Panc1 (cell line): ENCODE data around the gene TNNT3. TPM values are rescaled to one million over a fixed set of nuclear protein-coding genes. Genes with fewer than 3 reads are reported as not detected.

Source experiments
- ATAC-seq: fragments of 200-7000 bp; cut with Tn5 transposase; 2 replicates; pipeline ENCODE4 v1.9.1; 2020; ENCODE audit warnings: mild to moderate bottlenecking, moderate library complexity
- BruUV-seq: library from RNA; stranded (reverse); fragments of 400-500 nt; replicated peaks from 2 replicates; lab custom pipeline; 2021; lab: Mats Ljungman, UMichigan
- CTCF ChIA-PET: fragments of 300-600 bp; sonication (Branson Sonifier 250); formaldehyde crosslinking; loops from one replicate; lab custom pipeline; 2022; ENCODE audit warnings: antibody characterized with exemption; lab: Charles Lee
- POLR2A ChIA-PET: fragments of 300-600 bp; sonication (Branson Sonifier 250); formaldehyde crosslinking; loops from one replicate; lab custom pipeline; 2022; ENCODE audit warnings: antibody characterized with exemption; lab: Charles Lee
- DNase-seq: peaks from one replicate; pipeline ENCODE4 v3.0.0-alpha.2; 2010; ENCODE audit warnings: low read depth, low spot score
- H3K27ac ChIP-seq: 2 replicates; pipeline ENCODE4 v1.5.1; 2011; ENCODE audit warnings: mild to moderate bottlenecking, low read length, inconsistent platforms
- H3K27me3 ChIP-seq: fragments of 200-500 bp; sonication (Bioruptor generic); 2 replicates; pipeline ENCODE4 v1.6.0; 2014; ENCODE audit warnings: low read length, inconsistent platforms; ENCODE audit not compliant: control insufficient read depth, insufficient read depth
- H3K36me3 ChIP-seq: fragments of 200-500 bp; sonication (Bioruptor generic); 2 replicates; pipeline ENCODE4 v1.5.1; 2014; ENCODE audit warnings: inconsistent platforms, mild to moderate bottlenecking, low read length, moderate library complexity; ENCODE audit not compliant: control insufficient read depth, insufficient read depth
- H3K4me1 ChIP-seq: 2 replicates; pipeline ENCODE4 v1.5.1; 2011; ENCODE audit warnings: inconsistent platforms, mild to moderate bottlenecking, low read length, moderate library complexity; ENCODE audit not compliant: control insufficient read depth, insufficient read depth
- H3K4me3 ChIP-seq, 2 experiments: 2 replicates each; pipeline ENCODE4 v1.5.1; 2011 to 2012; ENCODE audit warnings: low read depth in 2 of 2, low read length in 2 of 2, mild to moderate bottlenecking in 2 of 2, inconsistent platforms in 1 of 2, moderate library complexity in 1 of 2
- H3K9me3 ChIP-seq: fragments of 200-500 bp; sonication (Bioruptor generic); 2 replicates; pipeline ENCODE4 v1.5.1; 2014; ENCODE audit warnings: low read depth, mild to moderate bottlenecking, inconsistent platforms, low read length, moderate library complexity; ENCODE audit not compliant: control insufficient read depth, insufficient read depth
- POLR2AphosphoS5 ChIP-seq: IDR thresholded peaks from 2 replicates; pipeline ENCODE4 v1.6.1; 2012; ENCODE audit warnings: mild to moderate bottlenecking, low read depth, low read length, moderate library complexity
- SIN3A ChIP-seq: IDR thresholded peaks from 2 replicates; pipeline ENCODE4 v1.6.1; 2012; ENCODE audit warnings: low read depth, mild to moderate bottlenecking, low read length, moderate library complexity, borderline replicate concordance; ENCODE audit not compliant: insufficient read depth
- TCF7L2 ChIP-seq: IDR thresholded peaks from 2 replicates; pipeline ENCODE4 v1.6.1; 2011; ENCODE audit warnings: mild to moderate bottlenecking, low read depth, low read length, inconsistent platforms
- in situ Hi-C: cut with HindIII; loops from 2 replicates; pipeline ENCODE4 v1.10.0; 2016; ENCODE audit warnings: low sequenced_read_pairs, low pct_unique_long_range_greater_than_20kb
- intact Hi-C: fragments of 100-400 bp; cut with micrococcal nuclease; formaldehyde crosslinking; loops from one replicate; pipeline ENCODE4 v1.10.0; 2022; ENCODE audit not compliant: unreplicated experiment
- total RNA-seq: library from RNA; stranded (reverse); gene quantifications from one replicate; pipeline ENCODE4 v1.2.1, GENCODE V29; 2021; ENCODE audit not compliant: unreplicated experiment
- TF ChIP-seq, protein P1 (sequence below), 2 experiments: IDR thresholded peaks; 2 replicates each; pipeline ENCODE4 v1.6.1; 2011 to 2012; ENCODE audit warnings: low read depth in 2 of 2, control low read depth in 1 of 2, low read length in 1 of 2, mild to moderate bottlenecking in 1 of 2, moderate library complexity in 1 of 2; ENCODE audit not compliant: insufficient read depth in 1 of 2
- TF ChIP-seq, protein P2 (sequence below): fragments of 450-650 bp; IDR thresholded peaks from 2 replicates; pipeline ENCODE4 v1.5.1; 2017; ENCODE audit warnings: mild to moderate bottlenecking

Gene TNNT3
- total RNA-seq, 1 experiment from 2014 or later, result 0.41 TPM

GRCh38 chr11:1935156-1936071 lies 15.9 kb downstream of the TNNT3 start:
- POLR2A ChIA-PET, result interaction anchor here (0.6 kb wide), 1 partner anchor 201 kb away, joined by 19 read pairs; no protein-coding TSS in a partner anchor
- DNase-seq, result no peak
- Histone ChIP-seq H3K4me1 (no peaks in the 10 kb centered on the region; the same call in 1 of the 2 replicates), H3K36me3 (no peaks in the 10 kb centered on the region), H3K27me3 (no peaks in the 10 kb centered on the region), H3K4me3 (no peak overlapping the region), H3K9me3 (no peaks in the 10 kb centered on the region), H3K27ac (no peak overlapping the region)
- intact Hi-C loops (loop anchor here (2.0 kb wide), 1 partner anchor 25 kb away; no protein-coding TSS in a partner anchor), in situ Hi-C loops (no loop called here)
- no peak for ATAC-seq
- CTCF ChIA-PET, result interaction anchor here (1.0 kb wide), 1 partner anchor 59 kb away, joined by 3 read pairs; no protein-coding TSS in a partner anchor
- TF ChIP-seq, protein P1, sequence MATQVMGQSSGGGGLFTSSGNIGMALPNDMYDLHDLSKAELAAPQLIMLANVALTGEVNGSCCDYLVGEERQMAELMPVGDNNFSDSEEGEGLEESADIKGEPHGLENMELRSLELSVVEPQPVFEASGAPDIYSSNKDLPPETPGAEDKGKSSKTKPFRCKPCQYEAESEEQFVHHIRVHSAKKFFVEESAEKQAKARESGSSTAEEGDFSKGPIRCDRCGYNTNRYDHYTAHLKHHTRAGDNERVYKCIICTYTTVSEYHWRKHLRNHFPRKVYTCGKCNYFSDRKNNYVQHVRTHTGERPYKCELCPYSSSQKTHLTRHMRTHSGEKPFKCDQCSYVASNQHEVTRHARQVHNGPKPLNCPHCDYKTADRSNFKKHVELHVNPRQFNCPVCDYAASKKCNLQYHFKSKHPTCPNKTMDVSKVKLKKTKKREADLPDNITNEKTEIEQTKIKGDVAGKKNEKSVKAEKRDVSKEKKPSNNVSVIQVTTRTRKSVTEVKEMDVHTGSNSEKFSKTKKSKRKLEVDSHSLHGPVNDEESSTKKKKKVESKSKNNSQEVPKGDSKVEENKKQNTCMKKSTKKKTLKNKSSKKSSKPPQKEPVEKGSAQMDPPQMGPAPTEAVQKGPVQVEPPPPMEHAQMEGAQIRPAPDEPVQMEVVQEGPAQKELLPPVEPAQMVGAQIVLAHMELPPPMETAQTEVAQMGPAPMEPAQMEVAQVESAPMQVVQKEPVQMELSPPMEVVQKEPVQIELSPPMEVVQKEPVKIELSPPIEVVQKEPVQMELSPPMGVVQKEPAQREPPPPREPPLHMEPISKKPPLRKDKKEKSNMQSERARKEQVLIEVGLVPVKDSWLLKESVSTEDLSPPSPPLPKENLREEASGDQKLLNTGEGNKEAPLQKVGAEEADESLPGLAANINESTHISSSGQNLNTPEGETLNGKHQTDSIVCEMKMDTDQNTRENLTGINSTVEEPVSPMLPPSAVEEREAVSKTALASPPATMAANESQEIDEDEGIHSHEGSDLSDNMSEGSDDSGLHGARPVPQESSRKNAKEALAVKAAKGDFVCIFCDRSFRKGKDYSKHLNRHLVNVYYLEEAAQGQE (IDR thresholded peaks at IDR 0.05; ENCODE audit: insufficient read depth in 1 of 2, low read depth in 2 of 2, low read length in 1 of 2), result no peak
- TF ChIP-seq TCF7L2, result no peak
- TF ChIP-seq, protein P2, sequence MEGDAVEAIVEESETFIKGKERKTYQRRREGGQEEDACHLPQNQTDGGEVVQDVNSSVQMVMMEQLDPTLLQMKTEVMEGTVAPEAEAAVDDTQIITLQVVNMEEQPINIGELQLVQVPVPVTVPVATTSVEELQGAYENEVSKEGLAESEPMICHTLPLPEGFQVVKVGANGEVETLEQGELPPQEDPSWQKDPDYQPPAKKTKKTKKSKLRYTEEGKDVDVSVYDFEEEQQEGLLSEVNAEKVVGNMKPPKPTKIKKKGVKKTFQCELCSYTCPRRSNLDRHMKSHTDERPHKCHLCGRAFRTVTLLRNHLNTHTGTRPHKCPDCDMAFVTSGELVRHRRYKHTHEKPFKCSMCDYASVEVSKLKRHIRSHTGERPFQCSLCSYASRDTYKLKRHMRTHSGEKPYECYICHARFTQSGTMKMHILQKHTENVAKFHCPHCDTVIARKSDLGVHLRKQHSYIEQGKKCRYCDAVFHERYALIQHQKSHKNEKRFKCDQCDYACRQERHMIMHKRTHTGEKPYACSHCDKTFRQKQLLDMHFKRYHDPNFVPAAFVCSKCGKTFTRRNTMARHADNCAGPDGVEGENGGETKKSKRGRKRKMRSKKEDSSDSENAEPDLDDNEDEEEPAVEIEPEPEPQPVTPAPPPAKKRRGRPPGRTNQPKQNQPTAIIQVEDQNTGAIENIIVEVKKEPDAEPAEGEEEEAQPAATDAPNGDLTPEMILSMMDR, result no peak
- no peak for TF ChIP-seq POLR2AphosphoS5
- BruUV-seq, result no TSS peak

- H3K9me3 ChIP-seq, result no peaks in the 10 kb centered on the region
- intact Hi-C loops, result no loop called here
- no TSS peak for BruUV-seq
- H3K4me3 ChIP-seq, result no peak overlapping the region
- H3K36me3 ChIP-seq, result no peaks in the 10 kb centered on the region
- POLR2A ChIA-PET, result no interaction called here
- H3K4me1 ChIP-seq, result no peaks in the 10 kb centered on the region; the same call in 1 of the 2 replicates
- in situ Hi-C loops, result no loop called here
- H3K27me3 ChIP-seq, result no peaks in the 10 kb centered on the region
- no peak for DNase-seq
- CTCF ChIA-PET, result interaction anchor here (0.7 kb wide), 1 partner anchor 54 kb away, joined by 3 read pairs; no protein-coding TSS in a partner anchor
- peak; percentile 17 for ATAC-seq
- TF ChIP-seq POLR2AphosphoS5, result no peak
- TF ChIP-seq, protein P2, result no peak
- no peak for TF ChIP-seq TCF7L2
- no peak for TF ChIP-seq SIN3A
- TF ChIP-seq, protein P1 (IDR thresholded peaks at IDR 0.05; ENCODE audit: insufficient read depth in 1 of 2, low read depth in 2 of 2, low read length in 1 of 2), result no peak
- H3K27ac ChIP-seq, result no peak overlapping the region
These were observed 16.7 kb downstream of the TNNT3 start for GRCh38 chr11:1936072-1936780.
